GM12873 (cell line): Measurements from ENCODE around the gene TMEM101.

Experiments used
- TF ChIP-seq, protein P1 (sequence below): IDR thresholded peaks from 2 replicates; pipeline ENCODE4 v1.5.1; 2012; ENCODE audit warnings: low read depth, mild to moderate bottlenecking, moderate library complexity, low read length, control low read depth; ENCODE audit not compliant: insufficient read depth; ENCODE audit errors: missing control alignments

The TMEM101 gene

DNA sequence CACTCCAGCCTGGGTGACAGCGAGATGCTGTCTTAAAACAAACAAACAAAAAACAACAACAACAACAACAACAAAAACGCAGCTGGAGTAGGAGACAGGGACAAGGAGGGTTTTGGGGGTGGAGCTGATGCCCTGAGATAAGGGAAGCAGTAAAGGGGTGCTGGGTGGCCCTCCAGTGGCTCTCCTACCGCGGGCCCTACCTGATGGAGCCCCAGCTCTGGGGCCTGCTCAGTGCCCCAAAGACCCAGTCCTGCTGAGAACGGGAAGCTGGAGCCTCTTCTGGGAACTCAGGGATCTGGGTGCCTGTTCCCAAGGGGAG is 31.6 kb downstream of the TMEM101 start:
- TF ChIP-seq, protein P1, sequence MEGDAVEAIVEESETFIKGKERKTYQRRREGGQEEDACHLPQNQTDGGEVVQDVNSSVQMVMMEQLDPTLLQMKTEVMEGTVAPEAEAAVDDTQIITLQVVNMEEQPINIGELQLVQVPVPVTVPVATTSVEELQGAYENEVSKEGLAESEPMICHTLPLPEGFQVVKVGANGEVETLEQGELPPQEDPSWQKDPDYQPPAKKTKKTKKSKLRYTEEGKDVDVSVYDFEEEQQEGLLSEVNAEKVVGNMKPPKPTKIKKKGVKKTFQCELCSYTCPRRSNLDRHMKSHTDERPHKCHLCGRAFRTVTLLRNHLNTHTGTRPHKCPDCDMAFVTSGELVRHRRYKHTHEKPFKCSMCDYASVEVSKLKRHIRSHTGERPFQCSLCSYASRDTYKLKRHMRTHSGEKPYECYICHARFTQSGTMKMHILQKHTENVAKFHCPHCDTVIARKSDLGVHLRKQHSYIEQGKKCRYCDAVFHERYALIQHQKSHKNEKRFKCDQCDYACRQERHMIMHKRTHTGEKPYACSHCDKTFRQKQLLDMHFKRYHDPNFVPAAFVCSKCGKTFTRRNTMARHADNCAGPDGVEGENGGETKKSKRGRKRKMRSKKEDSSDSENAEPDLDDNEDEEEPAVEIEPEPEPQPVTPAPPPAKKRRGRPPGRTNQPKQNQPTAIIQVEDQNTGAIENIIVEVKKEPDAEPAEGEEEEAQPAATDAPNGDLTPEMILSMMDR: no peak

DNA sequence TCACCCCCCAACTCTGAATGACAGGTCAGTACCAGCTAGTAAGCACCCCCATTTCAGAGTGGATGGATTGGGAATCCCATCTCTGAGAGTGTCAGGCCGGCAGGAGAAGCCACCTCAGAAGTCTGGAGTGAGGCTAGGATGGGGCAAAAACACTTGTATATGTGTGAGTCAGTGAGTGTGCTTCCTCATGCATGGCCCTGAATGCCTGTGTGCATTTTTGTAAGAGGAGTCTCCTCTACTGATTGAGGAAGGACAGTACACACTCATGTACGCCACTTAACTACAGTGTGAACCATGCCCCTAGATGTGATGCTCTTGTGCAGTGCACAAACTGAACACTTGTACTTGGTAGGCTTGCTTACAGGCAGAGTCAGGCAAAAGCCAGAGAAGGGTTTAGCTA is 32.6 kb downstream of the TMEM101 start:
- TF ChIP-seq, protein P1: no peak

DNA sequence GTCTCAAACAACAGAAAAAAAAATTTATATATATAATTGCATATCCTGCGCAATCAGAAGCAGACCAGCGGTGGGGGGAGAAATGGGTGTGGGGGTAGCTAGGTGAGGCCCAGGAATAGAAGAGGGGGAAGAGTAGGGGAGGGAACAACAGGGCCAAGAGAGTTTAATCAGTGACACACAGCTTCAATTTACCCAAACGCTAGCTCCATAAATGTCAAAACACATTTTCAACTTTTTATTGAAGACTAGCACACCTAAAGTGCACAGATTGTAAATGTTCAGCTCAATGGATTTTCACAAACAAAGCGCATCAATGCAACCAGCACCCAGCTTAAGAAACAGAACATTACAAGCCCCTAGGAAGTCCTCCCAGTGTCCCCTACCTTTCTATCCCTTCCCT is 35.1 kb downstream of the TMEM101 start:
- TF ChIP-seq, protein P1: no peak

DNA sequence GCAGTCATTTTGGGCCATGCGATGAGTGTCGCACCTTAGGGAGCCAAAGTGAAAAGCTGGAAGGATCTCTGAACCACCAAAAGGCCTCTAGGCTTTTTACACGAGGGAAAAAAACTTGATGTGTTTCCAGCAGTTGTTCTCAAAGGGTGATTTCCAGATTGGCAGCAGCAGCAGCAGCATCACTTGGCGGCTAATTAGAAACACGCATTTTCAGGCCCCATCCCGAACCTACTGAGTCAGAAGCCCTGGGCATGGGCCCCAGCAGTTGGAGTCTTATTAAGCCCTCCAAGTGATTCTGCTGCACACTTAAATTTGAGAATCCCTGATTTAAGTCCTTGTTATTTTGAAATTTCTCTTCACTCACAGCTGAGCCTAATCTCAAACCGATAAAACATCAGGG is 35.8 kb downstream of the TMEM101 start:
- TF ChIP-seq, protein P1: no peak

DNA sequence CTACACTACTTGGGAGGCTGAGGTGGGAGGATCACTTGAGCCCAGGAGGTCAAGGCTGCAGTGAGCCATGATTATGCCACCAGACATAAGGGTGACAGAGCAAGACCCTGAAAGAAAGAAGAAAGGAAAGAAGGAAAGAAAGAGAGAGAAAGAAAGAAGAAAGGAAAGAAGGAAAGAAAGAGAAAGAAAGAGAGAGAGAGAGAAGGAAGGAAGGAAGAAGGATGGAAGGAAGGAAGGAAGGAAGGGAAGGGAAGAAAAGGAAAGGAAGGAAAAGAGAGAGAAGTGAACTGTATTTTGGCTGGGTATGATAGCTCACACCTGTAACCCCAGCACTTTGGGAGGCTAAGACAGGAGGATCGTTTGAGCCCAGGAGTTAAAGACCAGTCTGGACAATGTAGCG is 36.7 kb downstream of the TMEM101 start:
- TF ChIP-seq, protein P1: no peak

DNA sequence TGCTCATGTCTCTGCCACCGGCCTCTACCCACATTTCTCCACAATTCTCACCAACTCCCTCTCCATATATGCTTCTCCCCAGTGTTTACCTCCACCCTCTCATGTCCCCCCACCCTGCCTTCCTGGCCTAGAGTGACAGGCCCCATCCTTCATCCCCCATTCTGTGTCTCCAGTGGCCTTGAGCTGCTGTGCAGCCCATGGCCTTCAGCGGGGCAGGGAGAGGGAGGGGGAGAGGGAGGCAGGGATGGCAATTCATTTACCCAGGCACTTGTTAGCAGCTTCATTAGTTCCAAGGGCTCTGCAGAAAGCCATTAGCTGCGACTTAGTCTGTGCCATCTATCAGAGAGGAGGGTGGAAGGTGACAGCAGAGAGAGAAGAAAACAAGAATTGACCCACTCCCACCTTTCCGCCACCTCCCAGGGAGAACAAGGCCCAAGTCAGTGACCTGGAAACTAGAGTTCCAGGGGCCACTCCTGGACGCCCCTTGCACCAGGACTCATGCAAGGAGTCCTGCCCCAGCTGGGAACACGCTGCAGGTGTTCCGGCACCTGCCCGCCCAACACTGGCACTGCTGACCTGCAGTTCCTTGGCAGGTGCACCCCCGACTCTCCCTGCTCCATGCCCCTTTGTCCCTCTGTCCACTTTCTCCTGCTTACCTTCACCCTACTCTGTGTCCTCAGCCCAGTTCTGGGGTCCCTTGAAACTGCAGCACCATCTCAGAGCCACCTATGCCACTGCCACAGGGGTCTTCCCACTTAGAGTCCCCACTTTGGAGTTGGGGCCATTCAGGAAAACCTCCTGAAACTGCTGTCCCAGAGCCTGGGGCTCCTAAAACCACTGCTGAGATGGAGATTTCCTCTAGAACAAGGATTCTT is 37.6 kb downstream of the TMEM101 start:
- TF ChIP-seq, protein P1: no peak

DNA sequence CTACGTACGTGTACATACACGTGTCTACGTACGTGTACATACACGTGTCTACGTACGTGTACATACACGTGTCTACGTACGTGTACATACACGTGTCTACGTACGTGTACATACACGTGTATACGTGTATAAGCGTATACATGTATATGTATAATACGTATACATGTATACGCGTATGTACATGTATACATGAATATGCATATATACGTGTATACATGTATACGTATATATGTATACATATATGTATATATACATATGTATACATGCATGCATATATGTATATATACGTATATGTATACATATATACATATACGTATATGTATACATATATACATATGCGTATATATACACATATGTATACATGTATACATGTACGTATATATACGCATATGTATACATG is 38.9 kb downstream of the TMEM101 start:
- TF ChIP-seq, protein P1: no peak
